ENCODE results near the gene FAM199X.

DNA sequence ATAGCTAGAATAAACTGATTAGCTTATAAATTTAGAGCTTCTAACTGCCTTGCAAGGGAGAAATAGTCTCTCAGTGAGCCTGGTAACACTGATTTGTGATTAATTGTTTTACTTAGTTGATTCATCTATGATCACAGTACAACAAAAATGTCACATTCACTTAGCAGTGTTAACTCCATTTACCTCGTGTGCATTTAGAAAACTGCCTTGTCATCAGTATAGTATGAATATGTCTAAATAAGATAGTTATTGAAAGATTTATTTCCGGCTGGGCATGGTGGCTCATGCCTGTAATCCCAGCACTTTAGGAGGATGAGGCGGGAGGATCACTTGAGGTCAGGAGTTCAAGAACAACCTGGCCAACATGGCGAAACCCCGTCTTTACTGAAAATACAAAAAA is 39.3 kb downstream of the FAM199X start:
- TF ChIP-seq EZH2 (IDR thresholded peaks at IDR 0.05; ENCODE audit: low read length, missing control alignments): no peak
- TF ChIP-seq, protein P1, sequence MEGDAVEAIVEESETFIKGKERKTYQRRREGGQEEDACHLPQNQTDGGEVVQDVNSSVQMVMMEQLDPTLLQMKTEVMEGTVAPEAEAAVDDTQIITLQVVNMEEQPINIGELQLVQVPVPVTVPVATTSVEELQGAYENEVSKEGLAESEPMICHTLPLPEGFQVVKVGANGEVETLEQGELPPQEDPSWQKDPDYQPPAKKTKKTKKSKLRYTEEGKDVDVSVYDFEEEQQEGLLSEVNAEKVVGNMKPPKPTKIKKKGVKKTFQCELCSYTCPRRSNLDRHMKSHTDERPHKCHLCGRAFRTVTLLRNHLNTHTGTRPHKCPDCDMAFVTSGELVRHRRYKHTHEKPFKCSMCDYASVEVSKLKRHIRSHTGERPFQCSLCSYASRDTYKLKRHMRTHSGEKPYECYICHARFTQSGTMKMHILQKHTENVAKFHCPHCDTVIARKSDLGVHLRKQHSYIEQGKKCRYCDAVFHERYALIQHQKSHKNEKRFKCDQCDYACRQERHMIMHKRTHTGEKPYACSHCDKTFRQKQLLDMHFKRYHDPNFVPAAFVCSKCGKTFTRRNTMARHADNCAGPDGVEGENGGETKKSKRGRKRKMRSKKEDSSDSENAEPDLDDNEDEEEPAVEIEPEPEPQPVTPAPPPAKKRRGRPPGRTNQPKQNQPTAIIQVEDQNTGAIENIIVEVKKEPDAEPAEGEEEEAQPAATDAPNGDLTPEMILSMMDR (conservative IDR thresholded peaks at IDR 0.05 in 1 of 2, IDR thresholded peaks at IDR 0.05 in 1 of 2; ENCODE audit: low read depth in 1 of 2, low read length in 2 of 2): no peak

Data from fibroblast of lung (primary cell).